ENCODE data around the gene RAPGEF4.

- TF ChIP-seq CTCF (IDR thresholded peaks at IDR 0.05) (no peak), POLR2AphosphoS5 (IDR thresholded peaks at IDR 0.05) (no peak)
These were observed 366.0 kb downstream of the RAPGEF4 start for GRCh38 chr2:173101687-173102086.
